Fibroblast of lung (primary cell): ENCODE measurements around the gene CHD5. TPM values are rescaled to one million over a fixed set of nuclear protein-coding genes. Genes with fewer than 3 reads are reported as not detected.

ENCODE experiments used
- DNase-seq, 2 donors: peaks; one replicate each; pipeline versions ENCODE4 v3.0.0 to v3.0.0-alpha.2; 2010; ENCODE audit warnings: low read depth in 2 of 2
- H2AFZ ChIP-seq: 2 replicates; pipeline ENCODE4 v1.5.1; 2012; ENCODE audit warnings: low read length, control low read depth, inconsistent platforms
- H3K27ac ChIP-seq: 2 replicates; pipeline ENCODE4 v1.5.1; 2011; ENCODE audit warnings: low read length, control low read depth; ENCODE audit not compliant: insufficient read depth
- H3K27me3 ChIP-seq: 2 replicates; pipeline ENCODE4 v1.5.1; 2011; ENCODE audit warnings: mild to moderate bottlenecking, low read length; ENCODE audit not compliant: control insufficient read depth, insufficient read depth
- H3K36me3 ChIP-seq: 2 replicates; pipeline ENCODE4 v1.5.1; 2011; ENCODE audit warnings: low read length; ENCODE audit not compliant: control insufficient read depth, insufficient read depth
- H3K4me1 ChIP-seq: 2 replicates; pipeline ENCODE4 v1.5.1; 2011; ENCODE audit warnings: low read length; ENCODE audit not compliant: control insufficient read depth, insufficient read depth; ENCODE audit errors: extremely low read depth
- H3K4me2 ChIP-seq: 2 replicates; pipeline ENCODE4 v1.5.1; 2011; ENCODE audit warnings: low read length, control low read depth; ENCODE audit not compliant: insufficient read depth; ENCODE audit errors: extremely low read depth
- H3K4me3 ChIP-seq, 4 experiments: fragments of 200-600 bp in 1 of 4; sonication (generic) in 1 of 4; replicated peaks in 1 of 4; 2 replicates each; pipeline ENCODE4 v1.5.1; 2011 to 2016; ENCODE audit warnings: low read length in 4 of 4, low read depth in 3 of 4, mild to moderate bottlenecking in 3 of 4, control low read depth in 2 of 4, inconsistent platforms in 1 of 4, mixed read lengths in 1 of 4; ENCODE audit not compliant: insufficient read depth in 1 of 4; ENCODE audit errors: control extremely low read depth in 1 of 4
- H3K79me2 ChIP-seq: 2 replicates; pipeline ENCODE4 v1.5.1; 2012; ENCODE audit warnings: mild to moderate bottlenecking, low read length, inconsistent platforms; ENCODE audit not compliant: control insufficient read depth, insufficient read depth
- H3K9ac ChIP-seq: 2 replicates; pipeline ENCODE4 v1.5.1; 2011; ENCODE audit warnings: mild to moderate bottlenecking, low read length, control low read depth; ENCODE audit not compliant: insufficient read depth
- H3K9me3 ChIP-seq: 2 replicates; pipeline ENCODE4 v1.5.1; 2012; ENCODE audit warnings: low read depth, low read length; ENCODE audit not compliant: control insufficient read depth, insufficient read depth
- H4K20me1 ChIP-seq: 2 replicates; pipeline ENCODE4 v1.5.1; 2011; ENCODE audit warnings: low read length; ENCODE audit not compliant: control insufficient read depth, insufficient read depth; ENCODE audit errors: extremely low read depth
- CTCF ChIP-seq, 2 donors: IDR thresholded peaks in 1 of 2; conservative IDR thresholded peaks in 1 of 2; 1 replicate in 1 of 2; 2 replicates in 1 of 2; pipeline ENCODE4 v1.5.1; 2011 to 2012; ENCODE audit warnings: low read length in 2 of 2, control low read depth in 1 of 2, inconsistent platforms in 1 of 2, low read depth in 1 of 2, mild to moderate bottlenecking in 1 of 2
- EZH2 ChIP-seq: IDR thresholded peaks from 2 replicates; pipeline ENCODE4 v1.5.1; 2012; ENCODE audit warnings: low read length, control low read depth, mild to moderate bottlenecking; ENCODE audit errors: missing control alignments
- polyA plus RNA-seq, 2 donors: library from polyadenylated mRNA; depleted of rRNA in 1 of 2; stranded (reverse) in 1 of 2; unstranded in 1 of 2; fragments of >200 nt; gene quantifications; 2 replicates each; pipeline ENCODE4 v1.2.1, GENCODE V29; 2011 to 2012; ENCODE audit warnings: missing spikeins in 1 of 2
- total RNA-seq: library from RNA; depleted of rRNA; stranded (reverse); fragments of >200 nt; gene quantifications from 2 replicates; pipeline ENCODE4 v1.2.1, GENCODE V29; 2014

The CHD5 gene
- total and polyA plus RNA-seq, 2 donors (not counting 1 experiment from before 2014, with no cell fraction given): under 0.01 to 0.01 TPM

GRCh38 chr1:6083385-6083784, 96.7 kb downstream of the CHD5 start:
- H3K79me2 ChIP-seq: no peaks in the 10 kb centered on the region
- no peak for TF ChIP-seq EZH2
- no peak for TF ChIP-seq CTCF (conservative IDR thresholded peaks at IDR 0.05 in 1 of 2, IDR thresholded peaks at IDR 0.05 in 1 of 2; ENCODE audit: low read depth in 1 of 2, low read length in 2 of 2)
- H3K4me3 ChIP-seq: no peak overlapping the region
- H3K9me3 ChIP-seq: no peaks in the 10 kb centered on the region
- no peak overlapping the region for H2AFZ ChIP-seq
- H3K4me1 ChIP-seq: no peaks in the 10 kb centered on the region
- no peak overlapping the region for H3K9ac ChIP-seq
- no peaks in the 10 kb centered on the region for H3K36me3 ChIP-seq
- H4K20me1 ChIP-seq: no peaks in the 10 kb centered on the region
- H3K27me3 ChIP-seq: no peaks in the 10 kb centered on the region
- no peak overlapping the region for H3K4me2 ChIP-seq
- DNase-seq: no peak
- no peak overlapping the region for H3K27ac ChIP-seq

DNA sequence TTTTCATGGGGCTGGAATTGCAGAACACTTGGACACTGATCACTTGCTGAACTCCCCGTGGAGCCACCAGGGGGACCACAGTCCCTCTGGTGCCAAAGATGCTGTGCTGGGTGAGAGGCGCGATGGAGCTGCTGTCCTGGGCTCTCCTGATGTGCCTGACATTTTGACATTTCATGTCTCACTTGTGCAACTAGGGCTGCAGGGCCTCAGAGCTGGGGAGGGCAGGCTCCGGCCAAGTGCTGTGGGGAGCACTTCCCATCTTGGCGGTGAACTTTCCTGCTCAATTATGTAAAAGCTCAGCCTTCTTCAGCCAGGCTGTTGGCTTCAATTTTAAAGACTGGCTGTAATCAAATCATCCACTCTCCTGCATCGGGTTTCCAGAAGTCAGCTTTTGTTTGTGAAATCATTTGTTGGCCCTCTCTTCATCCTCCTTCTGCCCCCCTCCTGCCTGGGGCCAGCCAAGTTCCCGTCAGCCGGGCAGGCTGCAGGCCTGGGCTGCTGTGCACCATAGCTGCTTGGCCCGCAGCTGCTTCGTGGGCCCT, 97.6 kb downstream of the CHD5 start:
- Histone ChIP-seq H3K79me2 (no peaks in the 10 kb centered on the region), H2AFZ (no peak overlapping the region), H3K4me3 (no peak overlapping the region), H3K27me3 (no peaks in the 10 kb centered on the region), H4K20me1 (no peaks in the 10 kb centered on the region), H3K9ac (no peak overlapping the region), H3K9me3 (no peaks in the 10 kb centered on the region), H3K27ac (no peak overlapping the region), H3K36me3 (no peaks in the 10 kb centered on the region), H3K4me1 (no peaks in the 10 kb centered on the region), H3K4me2 (no peak overlapping the region)
- TF ChIP-seq EZH2 (no peak), CTCF (conservative IDR thresholded peaks at IDR 0.05 in 1 of 2, IDR thresholded peaks at IDR 0.05 in 1 of 2; ENCODE audit: low read depth in 1 of 2, low read length in 2 of 2) (peak; percentile 36 to 51)
- peak in 1 of 2 donors; percentile 5 for DNase-seq

DNA sequence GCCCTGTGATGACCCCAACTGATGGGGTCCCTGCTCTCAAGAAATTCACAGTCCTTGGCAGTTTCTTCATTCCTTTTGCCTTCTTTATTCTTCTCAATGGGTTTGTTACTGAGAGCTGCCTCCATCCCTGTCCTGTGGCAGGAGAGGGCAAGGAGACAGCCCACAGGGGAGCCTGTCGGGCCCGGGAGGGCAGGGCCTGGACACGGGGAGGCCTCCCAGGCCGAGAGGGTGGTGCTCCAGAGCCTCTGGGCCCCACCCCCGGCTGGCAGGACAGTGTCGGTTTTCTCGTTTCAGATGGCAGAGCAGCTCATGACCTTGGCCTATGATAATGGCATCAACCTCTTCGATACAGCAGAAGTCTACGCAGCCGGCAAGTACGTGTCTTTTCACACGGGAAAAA, 98.2 kb downstream of the CHD5 start:
- no peak for TF ChIP-seq EZH2
- no peak for TF ChIP-seq CTCF (conservative IDR thresholded peaks at IDR 0.05 in 1 of 2, IDR thresholded peaks at IDR 0.05 in 1 of 2; ENCODE audit: low read depth in 1 of 2, low read length in 2 of 2)

More for the DNA sequence above, 98.2 kb downstream of the CHD5 start:
- no peaks in the 10 kb centered on the region for H3K4me1 ChIP-seq
- H3K36me3 ChIP-seq: no peaks in the 10 kb centered on the region
- no peaks in the 10 kb centered on the region for H4K20me1 ChIP-seq
- DNase-seq: no peak
- no peak overlapping the region for H3K9ac ChIP-seq
- no peak overlapping the region for H3K27ac ChIP-seq
- no peak overlapping the region for H2AFZ ChIP-seq
- H3K79me2 ChIP-seq: no peaks in the 10 kb centered on the region
- no peak overlapping the region for H3K4me2 ChIP-seq
- no peaks in the 10 kb centered on the region for H3K27me3 ChIP-seq
- H3K9me3 ChIP-seq: no peaks in the 10 kb centered on the region
- H3K4me3 ChIP-seq: no peak overlapping the region
